SIG-M5 treated with dmso at 0.1 percent for 504 hours (cell line): ENCODE data around the gene AQP7.
A peak's percentile ranks its signal among the peaks of the same experiment; 100 is the strongest.
"Not testable (repeated sequence)": the region's sequence is repeated elsewhere in the genome, so short reads cannot be mapped to it uniquely, and the experiment has no call there.

Experiments used
- DNase-seq: peaks from one replicate; lab custom pipeline; 2025; ENCODE audit not compliant: unreplicated experiment; lab: John Stamatoyannopoulos, UW

AQP7 gene

GRCh38 chr9:33434317-33435105 is 32.1 kb upstream of the AQP7 start:
- DNase-seq: no peak

GRCh38 chr9:33433871-33434270 is 31.5 kb upstream of the AQP7 start:
- DNase-seq: no peak

GRCh38 chr9:33431420-33431819 is 29.1 kb upstream of the AQP7 start:
- DNase-seq: no peak

- DNase-seq: no peak
These were observed 28.6 kb upstream of the AQP7 start for GRCh38 chr9:33430942-33431341.

- no peak for DNase-seq
These were observed 27.1 kb upstream of the AQP7 start for GRCh38 chr9:33429256-33429985.

GRCh38 chr9:33426843-33427293 is 24.5 kb upstream of the AQP7 start:
- DNase-seq: no peak

DNA sequence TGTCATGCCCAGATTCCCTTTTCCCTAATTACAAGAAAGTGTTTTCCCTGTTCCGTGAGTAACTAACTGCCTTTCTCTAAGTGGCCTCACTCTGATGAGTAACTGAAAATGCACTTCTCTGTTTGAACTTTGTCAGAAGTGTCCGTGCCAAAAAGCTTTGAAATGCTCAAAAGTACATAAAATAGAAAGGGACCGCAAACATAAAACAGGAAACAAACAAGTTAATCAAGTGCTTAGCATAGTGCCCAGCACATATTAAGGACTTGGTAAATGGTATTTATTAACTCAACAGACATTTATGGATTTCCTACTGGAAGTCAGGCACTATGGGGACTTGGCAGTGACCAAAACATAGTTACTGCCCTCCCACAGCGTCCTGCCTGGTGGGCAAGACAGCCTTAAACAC is 22.8 kb upstream of the AQP7 start:
- DNase-seq: no peak

- not testable (repeated sequence) for DNase-seq
These were observed 22.1 kb upstream of the AQP7 start for GRCh38 chr9:33424492-33424891.

GRCh38 chr9:33424043-33424442 is 21.7 kb upstream of the AQP7 start:
- DNase-seq: not testable (repeated sequence)

DNA sequence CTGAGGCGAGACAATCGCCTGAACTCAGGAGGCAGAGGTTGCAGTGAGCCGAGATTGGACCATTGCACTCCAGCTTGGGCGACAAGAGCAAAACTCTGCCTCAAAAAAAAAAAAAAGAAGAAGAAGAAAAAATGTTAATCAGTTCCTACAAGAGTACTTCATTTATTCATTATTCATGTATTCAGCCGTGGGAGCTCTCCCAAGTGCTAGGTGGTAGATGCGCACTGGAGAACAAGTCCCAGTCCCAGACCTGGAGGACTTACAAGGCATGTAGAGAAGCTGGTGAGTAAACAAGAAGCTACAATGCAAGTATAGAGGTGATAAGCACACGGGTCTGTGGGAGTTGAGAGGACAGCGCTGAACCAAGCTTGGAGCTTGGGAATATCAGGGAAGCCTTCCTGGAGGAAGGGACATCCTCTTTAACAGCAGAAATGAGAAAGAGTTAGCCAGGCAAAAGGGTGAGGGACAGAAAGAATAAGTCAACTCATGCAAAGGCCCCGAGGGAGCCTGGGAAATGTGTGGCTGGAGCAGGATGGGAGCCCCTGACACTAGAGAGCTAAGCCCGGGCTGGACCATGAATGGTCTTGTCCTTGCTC is 17.4 kb upstream of the AQP7 start:
- DNase-seq: no peak

DNA sequence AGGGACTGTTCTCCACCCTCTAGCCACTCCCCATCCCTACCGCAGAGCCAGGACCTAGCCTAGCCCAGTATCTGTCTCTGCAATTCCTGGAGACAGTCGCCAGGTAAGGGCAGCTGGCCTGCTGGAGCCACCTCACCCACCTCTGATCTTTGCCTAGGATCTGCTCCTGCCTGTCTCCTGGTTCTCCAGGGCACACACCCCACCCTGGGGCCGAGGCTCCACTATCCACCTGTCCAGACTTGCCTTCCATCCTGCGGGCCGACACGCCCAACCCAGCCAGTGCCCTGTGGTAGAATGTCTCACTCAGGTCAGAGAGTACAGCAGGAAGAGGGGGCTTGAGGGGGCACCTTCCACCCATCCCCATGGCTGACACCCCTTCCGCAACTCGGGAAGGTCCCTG is 15.7 kb upstream of the AQP7 start:
- DNase-seq: no peak

GRCh38 chr9:33416996-33417395 is 14.6 kb upstream of the AQP7 start:
- no peak for DNase-seq

- peak; percentile 73 for DNase-seq
These were observed 13.2 kb upstream of the AQP7 start for GRCh38 chr9:33415501-33416038.

DNA sequence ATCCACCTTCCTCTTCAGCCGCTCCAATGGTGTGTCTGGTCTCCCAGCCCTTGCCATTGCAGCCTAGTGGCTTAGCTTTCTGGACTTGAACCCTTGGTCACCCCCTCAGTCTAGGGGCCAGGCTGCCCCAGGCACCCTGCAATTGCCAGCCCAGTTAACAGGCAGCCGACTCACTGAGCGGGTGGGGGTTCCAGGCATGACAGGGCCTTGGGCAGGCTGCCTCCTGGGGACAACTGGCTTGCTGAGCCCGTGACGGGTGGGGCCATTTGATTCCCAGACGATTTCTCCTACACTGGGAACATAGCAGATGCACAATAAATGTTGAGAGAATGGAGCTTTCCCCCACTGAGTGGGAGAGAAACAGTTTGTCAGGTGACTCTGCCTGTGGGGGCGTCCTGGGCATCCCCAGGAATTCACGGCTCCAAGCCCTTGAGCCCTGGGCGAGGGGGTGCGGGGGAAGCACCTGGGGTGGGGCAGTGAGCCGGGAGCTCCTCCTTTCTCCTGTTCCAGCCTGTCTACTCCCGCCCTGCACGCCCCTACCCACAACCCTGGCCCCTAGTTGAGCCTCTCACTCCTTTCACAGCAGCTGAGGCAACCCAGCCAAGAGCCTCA is 12.6 kb upstream of the AQP7 start:
- DNase-seq: no peak

GRCh38 chr9:33414268-33414667 is 11.9 kb upstream of the AQP7 start:
- DNase-seq: no peak

DNA sequence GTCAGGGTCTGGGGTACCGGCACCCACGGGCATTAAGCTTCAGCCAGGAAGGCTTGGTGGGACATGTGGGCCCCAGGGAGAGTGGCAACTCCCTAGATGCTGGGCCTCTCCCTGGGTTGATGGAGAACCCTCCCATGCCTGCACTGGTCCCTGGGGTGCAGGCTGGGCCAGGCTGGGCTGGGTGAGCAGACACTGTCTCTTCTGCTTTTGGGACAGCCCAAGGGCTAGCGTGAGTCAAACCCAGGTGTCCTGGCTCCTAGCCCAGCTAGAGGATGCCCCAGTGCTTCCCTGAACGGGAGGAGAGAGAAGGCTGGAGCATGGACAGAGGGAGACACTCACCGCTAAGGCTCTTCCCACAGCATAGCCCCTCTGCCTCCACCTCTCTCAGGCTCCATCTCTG is 5.7 kb upstream of the AQP7 start:
- DNase-seq: no peak

- DNase-seq: no peak
These were observed 4.7 kb upstream of the AQP7 start for GRCh38 chr9:33407061-33407460.

DNA sequence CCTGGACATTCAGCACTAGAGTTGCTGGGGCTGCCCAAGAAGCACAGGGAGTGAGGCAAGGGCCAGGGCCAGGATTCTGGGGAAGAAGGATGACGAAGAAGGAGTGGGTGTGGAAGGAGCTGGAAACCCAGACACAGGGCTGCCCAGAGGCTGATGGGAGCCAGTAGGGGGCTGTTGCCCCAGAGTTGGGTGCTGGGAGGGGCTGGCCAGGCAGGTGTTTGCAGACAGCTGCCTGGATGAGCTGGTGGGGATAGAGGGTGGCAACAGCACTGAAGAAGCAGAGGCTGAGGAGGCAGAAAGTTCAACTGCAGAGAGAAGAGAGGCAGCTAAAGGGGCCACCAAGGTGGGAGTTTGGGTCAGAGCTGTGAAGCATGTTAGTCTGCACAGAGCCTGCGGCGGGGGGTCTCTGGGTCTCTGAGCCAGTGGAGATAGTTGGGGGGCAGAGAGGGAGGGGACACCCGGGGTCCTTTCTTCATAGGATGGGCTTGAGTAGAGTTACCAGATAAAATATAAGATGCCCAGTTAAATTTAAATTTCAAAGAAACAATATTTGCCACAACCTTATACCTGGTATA is 2.5 kb upstream of the AQP7 start:
- DNase-seq: no peak

DNA sequence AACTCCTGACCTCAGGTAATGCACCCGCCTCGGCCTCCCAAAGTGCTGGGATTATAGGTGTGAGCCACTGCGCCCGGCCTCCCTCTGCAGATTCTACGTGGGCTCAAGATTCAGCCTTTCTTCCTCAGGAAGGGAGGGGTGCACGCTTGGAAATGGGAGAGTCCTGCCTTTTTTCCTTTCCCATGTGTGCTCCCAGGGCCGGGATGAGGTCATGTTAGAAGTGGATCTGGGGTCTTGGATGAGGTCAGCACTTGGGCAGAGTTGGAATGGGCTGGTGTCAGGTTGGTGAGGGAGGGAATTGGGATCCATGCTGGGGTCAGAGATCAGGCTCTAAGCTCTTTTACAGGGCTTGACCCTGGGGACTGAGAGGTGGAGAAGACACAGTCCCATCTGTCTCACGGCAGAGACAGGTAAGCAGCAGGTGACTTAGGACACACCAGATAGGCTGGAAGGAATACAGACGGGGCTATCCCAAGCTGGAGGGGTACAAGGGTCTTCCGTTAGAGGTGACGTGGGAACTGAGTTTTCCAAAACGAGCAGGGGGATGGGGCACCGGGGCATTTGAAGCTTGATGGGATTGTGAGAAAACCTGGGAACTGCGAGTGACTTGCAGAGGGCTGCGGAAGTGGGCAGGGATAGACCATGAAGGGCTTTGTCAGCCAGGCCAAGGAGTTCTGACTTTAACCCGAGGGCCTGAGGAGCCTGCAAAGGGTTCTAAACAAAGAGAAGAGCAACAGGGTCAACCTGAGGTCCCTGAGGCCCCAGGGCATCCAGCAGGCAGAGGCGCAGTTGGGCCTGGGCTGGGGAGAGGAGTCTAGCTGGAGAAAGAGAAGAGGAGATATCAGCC is 1.8 kb upstream of the AQP7 start:
- no peak for DNase-seq

DNA sequence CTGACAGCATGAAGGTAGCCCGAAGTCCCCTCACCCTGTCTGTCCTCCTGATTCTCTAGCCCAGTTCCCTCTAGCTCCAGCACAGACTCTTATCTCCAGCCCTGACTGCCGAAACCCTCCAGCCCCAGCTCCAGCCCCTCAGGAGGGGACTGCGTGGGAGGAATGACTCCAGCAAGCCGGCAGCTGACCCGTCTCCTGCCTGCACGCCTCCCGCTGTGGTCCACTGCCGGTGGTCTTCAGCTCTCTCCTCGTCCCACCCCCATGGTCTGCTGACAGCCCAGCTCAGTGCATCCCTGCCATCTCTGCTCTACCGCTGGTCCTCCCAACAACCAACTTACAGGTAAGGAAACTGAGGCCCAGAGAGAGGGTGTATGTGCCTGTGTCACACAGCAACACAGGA is 559 bp downstream of the AQP7 start:
- not testable (repeated sequence) for DNase-seq
